Activated T-cell treated with anti-CD3 and anti-CD28 coated beads for 4 hours (primary cell): ENCODE data around the gene ZRANB1.
"Not testable (repeated sequence)": the region's sequence is repeated elsewhere in the genome, so short reads cannot be mapped to it uniquely, and the experiment has no call there.

Experiments used
- DNase-seq: peaks from one replicate; pipeline ENCODE4 v3.0.0-alpha.2; 2020

ZRANB1 gene

DNA sequence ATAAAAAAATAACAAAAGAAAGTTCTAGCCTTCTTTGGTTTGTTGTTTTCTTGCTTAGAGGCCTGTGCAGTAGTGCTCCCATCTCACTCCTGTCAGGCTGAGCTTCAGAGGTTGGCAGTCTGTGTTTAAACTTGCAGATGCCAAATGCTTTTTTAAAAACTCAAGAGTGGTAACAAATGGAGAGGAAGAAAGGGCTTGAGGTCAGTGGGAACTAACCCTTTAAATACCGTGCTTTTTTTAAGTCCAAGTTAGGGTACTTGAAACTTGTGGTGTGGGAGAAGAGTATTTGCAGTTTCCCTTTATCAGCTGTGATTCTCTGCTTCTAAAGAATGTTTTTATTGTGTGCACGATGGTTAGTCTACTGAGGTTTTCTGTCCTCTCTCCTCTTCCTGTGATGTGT lies 29.4 kb downstream of the ZRANB1 start:
- no peak for DNase-seq

DNA sequence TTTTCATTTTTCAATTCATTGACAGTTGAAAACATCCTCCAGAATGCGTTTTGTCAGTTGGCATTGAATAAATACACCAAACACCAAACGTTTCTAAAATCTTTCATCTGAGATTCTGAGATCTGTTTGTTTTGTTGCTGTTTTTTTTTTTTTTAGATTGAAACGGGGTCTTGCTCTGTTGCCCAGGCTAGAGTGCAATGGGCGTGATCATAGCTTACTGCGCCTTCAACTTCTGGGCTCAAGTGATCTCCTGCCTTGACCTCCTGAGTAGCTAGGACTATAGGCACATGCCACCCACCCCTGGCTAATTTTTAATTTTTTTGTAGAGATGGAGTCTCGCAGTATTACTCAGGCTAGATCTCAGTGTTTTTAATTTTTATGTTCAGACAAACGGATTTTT lies 30.7 kb downstream of the ZRANB1 start:
- DNase-seq, result no peak

- DNase-seq, result no peak
Measured at GRCh38 chr10:124974131-124974530, 32.2 kb downstream of the ZRANB1 start.

GRCh38 chr10:124975977-124976514 lies 34.1 kb downstream of the ZRANB1 start:
- DNase-seq, result no peak

GRCh38 chr10:124977161-124977560 lies 35.2 kb downstream of the ZRANB1 start:
- DNase-seq, result no peak

GRCh38 chr10:124977648-124978375 lies 35.9 kb downstream of the ZRANB1 start:
- no peak for DNase-seq

GRCh38 chr10:124978376-124978725 lies 36.4 kb downstream of the ZRANB1 start:
- no peak for DNase-seq

- no peak for DNase-seq
Measured at GRCh38 chr10:124983321-124983720, 41.4 kb downstream of the ZRANB1 start.

DNA sequence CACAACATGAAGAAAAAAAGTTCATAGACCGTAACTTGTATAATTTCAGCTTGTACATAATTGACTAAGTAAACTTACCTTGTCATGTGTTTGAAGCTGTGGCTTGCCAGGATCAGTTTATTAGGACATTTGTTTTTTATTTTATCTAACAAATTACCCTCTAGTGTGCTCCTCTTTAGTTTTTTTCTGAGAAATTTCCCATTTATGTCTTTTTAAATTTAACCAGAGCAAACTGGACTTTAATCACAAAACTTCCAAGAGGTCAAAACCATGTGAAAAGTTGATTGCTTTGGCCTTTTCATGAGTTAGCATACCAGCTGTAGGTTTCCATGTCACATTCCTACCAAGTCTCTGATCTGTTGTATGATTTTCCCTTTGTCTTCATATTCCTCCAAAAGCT lies 42.5 kb downstream of the ZRANB1 start:
- no peak for DNase-seq

DNA sequence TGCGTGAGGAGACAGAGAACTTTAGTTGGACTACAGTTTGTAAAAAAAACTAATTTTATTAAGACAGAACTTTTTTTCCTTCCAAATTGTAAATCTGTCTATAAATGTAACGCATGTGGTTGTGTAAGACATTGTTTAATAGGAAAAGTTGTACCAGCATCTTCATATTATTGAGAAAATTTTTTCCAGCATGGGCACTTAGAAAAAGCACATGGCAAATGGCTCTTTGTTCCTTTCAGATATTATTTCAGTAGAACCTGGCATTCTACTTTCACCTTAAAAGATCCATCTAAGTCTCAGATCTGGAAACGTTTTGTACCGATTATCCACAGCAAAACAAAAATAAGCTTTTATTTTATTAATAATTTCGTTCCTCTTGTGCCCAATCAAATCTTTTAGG lies 43.2 kb downstream of the ZRANB1 start:
- DNase-seq, result no peak

GRCh38 chr10:124987788-124988187 lies 45.9 kb downstream of the ZRANB1 start:
- DNase-seq, result no peak

- not testable (repeated sequence) for DNase-seq
Measured at GRCh38 chr10:124988753-124989152, 46.8 kb downstream of the ZRANB1 start.

DNA sequence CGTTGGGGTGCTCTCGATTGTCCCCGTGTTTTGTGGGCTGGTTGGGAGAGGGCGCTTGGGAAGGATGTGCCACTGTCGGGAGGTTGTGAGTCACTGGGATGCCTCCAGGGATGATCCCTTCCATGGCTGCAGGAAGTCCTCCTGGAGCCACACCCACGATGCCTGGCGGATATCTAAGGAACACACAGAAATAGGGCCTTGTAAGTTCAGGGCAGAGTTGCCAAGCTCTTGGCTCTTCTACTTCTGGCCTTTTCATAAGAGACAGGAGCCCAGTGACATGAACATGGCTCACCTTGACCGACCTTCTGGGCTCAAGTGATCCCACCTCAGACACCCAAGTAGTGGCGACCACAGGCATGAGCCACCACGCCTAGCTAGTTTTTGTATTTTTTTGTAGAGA lies 47.6 kb downstream of the ZRANB1 start:
- DNase-seq, result no peak

DNA sequence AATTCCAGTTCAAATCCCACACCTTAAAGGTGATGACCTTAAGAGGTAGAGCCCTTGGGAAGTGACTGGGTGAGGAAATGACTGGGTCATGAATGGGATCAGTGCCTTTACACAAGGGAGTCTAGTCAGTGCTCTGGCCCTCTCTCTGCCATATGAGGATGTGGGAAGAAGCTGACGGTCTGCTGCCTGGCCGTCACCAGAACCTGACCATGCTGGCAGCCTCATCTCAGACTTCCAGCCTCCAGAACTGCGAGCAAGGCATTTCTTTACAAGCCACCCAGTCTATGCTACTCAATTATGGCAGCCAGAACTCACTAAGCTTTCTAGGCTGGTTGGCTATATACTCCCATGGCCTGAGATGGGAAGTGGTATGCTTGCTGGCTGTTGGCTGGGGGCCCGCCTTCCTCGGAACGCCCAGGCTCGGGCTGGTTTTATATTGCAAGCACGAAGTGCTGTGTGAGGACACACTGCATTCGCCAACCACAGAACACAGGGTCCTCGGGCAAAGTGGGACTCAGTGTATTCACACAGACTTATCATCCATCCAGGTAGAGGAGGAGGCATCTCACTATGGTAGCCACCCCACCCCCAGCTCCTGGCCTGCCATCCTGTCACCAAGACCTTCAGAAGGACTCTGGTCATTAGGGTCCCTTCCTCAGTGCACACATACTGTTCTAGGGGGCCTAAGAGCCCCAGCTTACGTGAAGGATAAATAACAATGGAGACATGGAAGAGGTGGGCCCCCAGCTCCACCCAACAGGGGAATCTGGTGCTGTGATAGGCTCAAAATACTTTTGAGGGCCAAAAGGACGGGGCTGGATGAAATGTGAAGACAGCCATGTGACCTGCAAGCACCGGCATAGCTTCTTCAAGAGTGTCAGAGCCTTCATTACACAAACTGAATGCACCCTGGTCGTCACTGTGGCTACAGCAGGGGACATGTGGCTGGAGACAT lies 49.0 kb downstream of the ZRANB1 start:
- no peak for DNase-seq

DNA sequence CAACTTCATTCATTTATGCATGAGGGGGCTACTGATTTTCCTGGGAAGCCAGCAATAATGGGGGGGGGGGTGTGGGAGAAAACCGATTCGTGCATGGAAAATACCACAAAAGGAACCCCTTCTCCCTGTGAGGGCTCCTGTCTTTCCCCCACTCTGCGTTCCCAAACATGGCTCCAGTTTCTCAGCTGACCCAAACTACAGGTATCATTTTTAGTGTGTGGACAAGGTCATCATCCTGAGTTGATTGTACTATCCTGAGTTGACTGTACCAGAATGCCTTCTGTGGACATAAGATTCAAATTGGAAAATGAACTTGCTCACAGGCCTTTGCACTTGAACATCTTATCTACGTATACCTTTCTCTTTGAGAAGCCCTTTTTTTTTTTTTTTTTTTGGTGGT lies 49.9 kb downstream of the ZRANB1 start:
- no peak for DNase-seq

- DNase-seq, result no peak
Measured at GRCh38 chr10:124992462-124993344, 50.8 kb downstream of the ZRANB1 start.

DNA sequence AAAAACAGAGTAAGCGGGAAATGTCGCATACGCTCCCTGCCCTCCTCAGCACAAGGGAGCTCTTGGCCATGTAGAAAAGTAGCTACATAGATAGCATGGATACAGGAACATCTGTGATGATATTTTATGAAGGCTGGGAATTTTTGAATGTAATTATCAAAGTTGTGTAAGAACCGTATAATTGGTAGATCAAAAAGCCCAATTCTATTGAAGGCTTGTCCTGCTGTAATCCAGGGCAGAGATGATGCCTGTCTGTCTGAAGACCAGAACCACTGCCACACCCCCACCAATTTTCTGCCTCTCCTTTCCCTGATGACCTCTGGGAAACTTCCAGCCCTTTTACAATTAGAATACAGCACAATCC lies 51.4 kb downstream of the ZRANB1 start:
- no peak for DNase-seq

- no peak for DNase-seq
Measured at GRCh38 chr10:124993736-124994451, 52.0 kb downstream of the ZRANB1 start.

- no peak for DNase-seq
Measured at GRCh38 chr10:124994573-124995473, 52.9 kb downstream of the ZRANB1 start.

DNA sequence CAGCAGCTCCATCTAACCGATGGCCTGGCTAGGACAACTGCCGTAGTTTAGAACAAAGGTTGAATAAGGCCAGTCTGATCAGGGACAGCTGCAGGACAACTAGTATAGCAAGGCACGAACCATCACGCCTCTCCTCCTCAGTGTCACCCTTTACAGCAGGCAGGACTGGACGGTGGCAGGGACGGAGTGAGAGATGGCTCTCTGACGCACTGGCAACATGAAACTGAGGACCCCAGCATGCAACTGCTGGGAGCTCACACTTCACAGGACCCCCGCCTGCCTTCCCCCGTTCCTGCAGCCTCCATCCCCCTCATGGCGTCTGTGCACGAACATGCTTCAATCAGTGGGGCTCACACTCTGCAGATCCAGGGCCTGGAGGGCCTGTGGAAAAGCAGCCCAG lies 53.7 kb downstream of the ZRANB1 start:
- DNase-seq, result no peak
